CD4-positive, alpha-beta T cell (primary cell): ENCODE results near the gene CTNNA3. TPM values are rescaled to one million over a fixed set of nuclear protein-coding genes. Genes with fewer than 3 reads are reported as not detected.

ENCODE experiments used
- ATAC-seq: fragments of 200-7000 bp; cut with Tn5 transposase; one replicate; pipeline ENCODE4 v1.10.0; 2022; ENCODE audit warnings: mild to moderate bottlenecking; ENCODE audit not compliant: poor library complexity
- CTCF ChIA-PET: fragments of 350-600 bp; sonication (Branson Sonifier 250); formaldehyde crosslinking; loops from one replicate; lab custom pipeline; 2021; ENCODE audit warnings: antibody characterized with exemption, inconsistent platforms; lab: Charles Lee
- POLR2A ChIA-PET: fragments of 350-600 bp; sonication (Branson Sonifier 250); formaldehyde crosslinking; loops from one replicate; lab custom pipeline; 2021; ENCODE audit warnings: antibody characterized with exemption, inconsistent platforms; lab: Charles Lee
- DNase-seq, 14 experiments: peaks; one replicate each; pipeline ENCODE4 v3.0.0-alpha.2; 2013 to 2020; ENCODE audit warnings: mixed read lengths in 2 of 14
- H3K27ac ChIP-seq, 2 donors: one replicate each; pipeline versions ENCODE4 v1.5.1 to v1.7.0; 2013; ENCODE audit warnings: low read length in 2 of 2, low read depth in 1 of 2, mild to moderate bottlenecking in 1 of 2
- H3K27me3 ChIP-seq, 2 experiments: 1 replicate in 1 of 2; 2 replicates in 1 of 2; pipeline versions ENCODE4 v1.6.1 to v1.7.0; 2013; ENCODE audit warnings: low read length in 2 of 2, control low read depth in 1 of 2, mild to moderate bottlenecking in 1 of 2, moderate library complexity in 1 of 2; ENCODE audit not compliant: insufficient read depth in 2 of 2, control insufficient read depth in 1 of 2
- H3K36me3 ChIP-seq: one replicate; pipeline ENCODE4 v1.6.1; 2013; ENCODE audit warnings: low read length, control low read depth; ENCODE audit not compliant: insufficient read depth
- H3K4me1 ChIP-seq: one replicate; pipeline ENCODE4 v1.6.1; 2013; ENCODE audit warnings: low read length, control low read depth; ENCODE audit not compliant: insufficient read depth
- H3K4me3 ChIP-seq: one replicate; pipeline ENCODE4 v1.5.1; 2013; ENCODE audit warnings: mild to moderate bottlenecking, low read length, moderate library complexity
- H3K9me3 ChIP-seq, 2 experiments: 1 replicate in 1 of 2; 2 replicates in 1 of 2; pipeline versions ENCODE4 v1.6.1 to v1.7.0; 2013; ENCODE audit warnings: low read length in 2 of 2, mild to moderate bottlenecking in 2 of 2, control low read depth in 1 of 2, moderate library complexity in 1 of 2; ENCODE audit not compliant: control insufficient read depth in 1 of 2, insufficient read depth in 1 of 2
- H3K27ac Mint-ChIP-seq: one replicate; pipeline ENCODE4 v1.8.0; 2020; ENCODE audit warnings: mixed read lengths
- H3K27me3 Mint-ChIP-seq: one replicate; pipeline ENCODE4 v1.8.0; 2021; ENCODE audit warnings: mixed read lengths
- H3K36me3 Mint-ChIP-seq: one replicate; pipeline ENCODE4 v1.8.0; 2021; ENCODE audit warnings: low read depth, mixed read lengths
- H3K4me1 Mint-ChIP-seq: one replicate; pipeline ENCODE4 v1.8.0; 2021; ENCODE audit warnings: low read depth, mixed read lengths
- H3K4me3 Mint-ChIP-seq: one replicate; pipeline ENCODE4 v1.8.0; 2020; ENCODE audit warnings: mild to moderate bottlenecking, mixed read lengths
- H3K9me3 Mint-ChIP-seq: one replicate; pipeline ENCODE4 v1.8.0; 2020; ENCODE audit warnings: mixed read lengths
- CTCF ChIP-seq: fragments of 200-600 bp; IDR thresholded peaks from one replicate; pipeline ENCODE4 v1.8.0; 2022; ENCODE audit warnings: antibody characterized with exemption, mild to moderate bottlenecking
- intact Hi-C, 2 experiments: fragments of 100-400 bp; cut with DNase I in 1 of 2; cut with micrococcal nuclease in 1 of 2; formaldehyde crosslinking; loops; one replicate each; pipeline versions ENCODE4 v1.15.1 to v1.9.0; 2023 to 2025; cut with DNase I, micrococcal nuclease
- total RNA-seq, 174 experiments: library from RNA in 2 of 174; stranded (reverse) in 2 of 174; gene quantifications; one replicate each; pipeline ENCODE4 v1.2.3 and lab custom pipeline; 2021 to 2026

CTNNA3 gene
- total RNA-seq, 2 experiments from 2014 or later = 0.80 TPM; not detected in 1

GRCh38 chr10:66931949-66932343 is 764.0 kb downstream of the CTNNA3 start:
- CTCF ChIA-PET = interaction anchor here (0.6 kb wide), 1 partner anchor 15 kb away, joined by 3 read pairs; no protein-coding TSS in a partner anchor
- intact Hi-C loops = no loop called here
- peaks cover 48% of the 10 kb centered on the region for H3K27me3 Mint-ChIP-seq

GRCh38 chr10:66931340-66931948 is 764.6 kb downstream of the CTNNA3 start:
- H3K27me3 ChIP-seq = peaks cover 18 to 40% of the 10 kb centered on the region in 2 experiments
- CTCF ChIA-PET = interaction anchor here (0.6 kb wide), 1 partner anchor 15 kb away, joined by 3 read pairs; no protein-coding TSS in a partner anchor
- no peaks in the 10 kb centered on the region for H3K4me1 Mint-ChIP-seq
- no peaks in the 10 kb centered on the region for H3K36me3 Mint-ChIP-seq
- no peaks in the 10 kb centered on the region for H3K36me3 ChIP-seq
- no peak overlapping the region for H3K27ac Mint-ChIP-seq
- peaks cover 0 to 3% of the 10 kb centered on the region in 2 experiments for H3K9me3 ChIP-seq
- DNase-seq (peak in 3 of 14 experiments; percentile 21 to 26 (median 23)), ATAC-seq (no peak)
- H3K4me3 ChIP-seq = no peak overlapping the region
- no peak overlapping the region for H3K27ac ChIP-seq
- H3K4me1 ChIP-seq = no peaks in the 10 kb centered on the region
- peak; percentile 52 for TF ChIP-seq CTCF
- H3K27me3 Mint-ChIP-seq = peaks cover 50% of the 10 kb centered on the region
- no peaks in the 10 kb centered on the region for H3K9me3 Mint-ChIP-seq
- H3K4me3 Mint-ChIP-seq = no peak overlapping the region
- intact Hi-C loops = no loop called here
- POLR2A ChIA-PET = no interaction called here

More at GRCh38 chr10:66931949-66932343, 764.0 kb downstream of the CTNNA3 start:
- Histone ChIP-seq H3K27ac (no peak overlapping the region), H3K4me3 (no peak overlapping the region), H3K4me1 (no peaks in the 10 kb centered on the region), H3K27me3 (peaks cover 16 to 40% of the 10 kb centered on the region in 2 experiments), H3K36me3 (no peaks in the 10 kb centered on the region), H3K9me3 (peaks cover 0 to 3% of the 10 kb centered on the region in 2 experiments)
- Mint-ChIP-seq H3K4me3 (no peak overlapping the region), H3K36me3 (no peaks in the 10 kb centered on the region), H3K4me1 (no peaks in the 10 kb centered on the region), H3K27ac (no peak overlapping the region), H3K9me3 (no peaks in the 10 kb centered on the region)
- POLR2A ChIA-PET = no interaction called here
- DNase-seq (no peak), ATAC-seq (no peak)
- TF ChIP-seq CTCF = no peak

- Histone ChIP-seq H3K36me3 (no peaks in the 10 kb centered on the region), H3K4me3 (no peak overlapping the region), H3K27me3 (peaks cover 23 to 44% of the 10 kb centered on the region in 2 experiments), H3K9me3 (peaks cover 0 to 3% of the 10 kb centered on the region in 2 experiments), H3K4me1 (no peaks in the 10 kb centered on the region), H3K27ac (no peak overlapping the region)
- intact Hi-C loops = no loop called here
- Mint-ChIP-seq H3K27ac (no peak overlapping the region), H3K36me3 (no peaks in the 10 kb centered on the region), H3K4me1 (peaks cover 7% of the 10 kb centered on the region), H3K4me3 (no peak overlapping the region), H3K9me3 (no peaks in the 10 kb centered on the region), H3K27me3 (peaks cover 66% of the 10 kb centered on the region)
- no peak for TF ChIP-seq CTCF
- POLR2A ChIA-PET = no interaction called here
- CTCF ChIA-PET = no interaction called here
- DNase-seq (no peak), ATAC-seq (no peak)
Measured at GRCh38 chr10:66929375-66929774, 766.6 kb downstream of the CTNNA3 start.
